ENCODE measurements around the gene C14orf132. TPM values are rescaled to one million over a fixed set of nuclear protein-coding genes. Genes with fewer than 3 reads are reported as not detected.

C14orf132 gene
- total and polyA plus RNA-seq, 10 of the 15 experiments (the other 5 are each of a cell fraction or from before 2014, with no cell fraction given) = under 0.01 to 1.2 (median 0.03) TPM; not detected in 2

- FAIRE-seq = no peak
- in situ Hi-C loops (cut with MboI) (no loop called here), intact Hi-C loops (cut with micrococcal nuclease; ENCODE audit: unreplicated experiment) (no loop called here)
- Histone ChIP-seq H3K27ac (ENCODE audit: control insufficient read depth, insufficient read depth) (no peak overlapping the region), H3K9me3 (replicated peaks; ENCODE audit: control insufficient read depth, insufficient read depth, low read length) (no peaks in the 10 kb centered on the region; the same call in 2 of the 3 replicates), H3K4me3 (no peak overlapping the region), H2AFZ (ENCODE audit: control insufficient read depth, low read depth, low read length) (no peak overlapping the region), H4K20me1 (ENCODE audit: control insufficient read depth, insufficient read depth) (no peaks in the 10 kb centered on the region), H3K27me3 (replicated peaks in 1 of 2; ENCODE audit: control insufficient read depth in 2 of 2, insufficient read depth in 2 of 2, low read length in 1 of 2) (no peaks in the 10 kb centered on the region; a peak in 1 of 4 replicates), H3K4me2 (ENCODE audit: control insufficient read depth, insufficient read depth) (no peak overlapping the region), H3K79me2 (ENCODE audit: control insufficient read depth, insufficient read depth, low read length) (no peaks in the 10 kb centered on the region), H3K9ac (ENCODE audit: control insufficient read depth, insufficient read depth, low read length) (no peak overlapping the region), H3K36me3 (ENCODE audit: control insufficient read depth in 2 of 2, insufficient read depth in 2 of 2, low read length in 1 of 2) (no peaks in the 10 kb centered on the region), H3K4me1 (ENCODE audit: control insufficient read depth, insufficient read depth, low read length) (no peaks in the 10 kb centered on the region)
- WGBS (ENCODE audit: insufficient coverage, insufficient replicate concordance, low lambda C conversion rate, missing lambda C conversion rate) = 40% methylated on average over 8 of the region's 8 CpGs
- BruUV-seq (replicated peaks) = no TSS peak
- CTCF ChIA-PET = interaction anchor here (1.5 kb wide), 1 partner anchor 9 kb away, joined by 3 read pairs; no protein-coding TSS in a partner anchor
- RAD21 ChIA-PET (ENCODE audit: unreplicated experiment) = no interaction called here
- SMC1A ChIA-PET (ENCODE audit: uncharacterized antibody, unreplicated experiment) = no interaction called here
- no peak for TF ChIP-seq WRNIP1 (IDR thresholded peaks at IDR 0.05; ENCODE audit: borderline replicate concordance, low read depth, low read length)
- TF ChIP-seq REST (IDR thresholded peaks at IDR 0.05; ENCODE audit: low read depth, low read length) = no peak
- no peak for TF ChIP-seq PAX5 (IDR thresholded peaks at IDR 0.05; ENCODE audit: borderline replicate concordance, low read depth, low read length)
- no peak for TF ChIP-seq NFIC (IDR thresholded peaks at IDR 0.05; ENCODE audit: low read depth, low read length)
- no peak for TF ChIP-seq SREBF1 (IDR thresholded peaks at IDR 0.05; ENCODE audit: low read length)
- no peak for TF ChIP-seq SKIL (IDR thresholded peaks at IDR 0.05; ENCODE audit: low read depth, poor library complexity, severe bottlenecking)
- no peak for TF ChIP-seq HDAC6 (IDR thresholded peaks at IDR 0.05; ENCODE audit: unreplicated experiment)
- TF ChIP-seq HSF1 (IDR thresholded peaks at IDR 0.05; ENCODE audit: low read depth, low read length) = no peak
- no peak for TF ChIP-seq YY1 (IDR thresholded peaks at IDR 0.05; ENCODE audit: low read depth, low read length)
- POLR2A ChIA-PET = no interaction called here
- no peak for DNase-seq (ENCODE audit: low read depth, low spot score)
- no peak for ATAC-seq
Measured at GRCh38 chr14:96135285-96135684, 96.1 kb downstream of the C14orf132 start.
